SK-N-DZ (cell line): Measurements from ENCODE around the gene SPCS1.

Experiments used
- DNase-seq: peaks from one replicate; pipeline ENCODE4 v3.0.0-alpha.2; 2015; ENCODE audit warnings: low spot score
- small RNA-seq, 2 experiments: library from RNA; depleted of rRNA; stranded (forward); fragments of <200 nt; gene quantifications; one replicate each; pipeline ENCODE3, GENCODE V24; 2014

SPCS1 gene

GRCh38 chr3:52730681-52731080 is 24.8 kb downstream of the SPCS1 start:
- no peak for DNase-seq

DNA sequence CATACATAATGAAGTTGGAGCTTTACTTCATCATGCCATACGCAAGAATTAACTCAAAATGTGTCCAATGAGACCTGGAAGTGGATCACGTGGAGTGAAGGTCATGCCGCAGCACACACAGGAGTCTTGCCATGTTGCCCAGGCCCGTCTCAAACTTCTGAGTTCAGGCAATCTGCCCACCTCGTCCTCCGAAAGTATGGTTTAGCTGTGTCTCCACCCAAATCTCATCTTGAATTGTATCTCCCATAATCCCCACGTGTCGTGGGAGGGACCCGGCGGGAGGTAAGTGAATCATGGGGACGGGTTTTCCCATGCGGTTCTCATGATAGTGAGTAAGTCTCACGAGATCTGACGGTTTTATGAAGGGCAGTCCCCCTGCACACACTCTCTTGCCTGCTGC is 25.7 kb downstream of the SPCS1 start:
- no peak for DNase-seq

- no peak for DNase-seq
Measured at GRCh38 chr3:52733256-52733891, 27.5 kb downstream of the SPCS1 start.

DNA sequence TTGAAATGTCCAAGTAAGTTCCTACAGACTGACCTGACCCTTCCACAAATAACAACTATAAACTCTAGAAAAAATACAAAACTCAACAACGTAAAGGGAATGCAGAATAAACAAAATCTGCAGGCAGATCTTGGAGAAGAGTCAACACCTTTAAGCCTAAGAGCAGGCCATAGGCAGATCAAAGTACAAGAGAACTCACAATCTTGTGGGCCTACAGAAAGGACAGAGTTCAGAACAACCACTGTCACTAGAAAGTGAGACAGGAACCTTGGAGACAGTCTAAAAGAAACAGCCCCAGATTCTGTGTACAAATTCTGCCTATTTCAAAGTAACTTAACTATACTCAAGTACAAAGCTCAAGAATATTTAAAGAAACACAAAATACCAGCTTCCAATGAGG is 33.8 kb downstream of the SPCS1 start:
- DNase-seq = no peak

- peak; percentile 7 for DNase-seq
Measured at GRCh38 chr3:52742418-52743041, 36.6 kb downstream of the SPCS1 start.

- no peak for DNase-seq
Measured at GRCh38 chr3:52743152-52743551, 37.2 kb downstream of the SPCS1 start.

DNA sequence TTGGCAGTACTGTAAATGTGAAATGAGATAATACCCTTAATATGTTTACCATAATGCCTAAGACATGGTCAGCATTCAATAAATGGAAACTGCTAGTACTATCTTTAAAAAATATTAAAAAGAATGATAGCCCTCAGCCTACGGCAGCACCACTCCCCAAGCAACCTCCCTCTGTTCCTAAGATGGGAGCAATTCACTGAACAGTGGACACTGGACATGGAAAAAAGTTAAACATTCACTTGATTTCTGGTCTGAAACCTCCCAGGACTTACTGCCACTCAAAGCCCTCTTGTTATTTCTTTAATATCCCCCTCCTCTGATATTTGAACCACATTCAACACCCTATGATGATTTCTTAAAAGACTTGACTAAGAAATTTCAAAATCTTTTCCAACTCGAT is 37.8 kb downstream of the SPCS1 start:
- no peak for DNase-seq

GRCh38 chr3:52752045-52752660 is 46.2 kb downstream of the SPCS1 start:
- no peak for DNase-seq

DNA sequence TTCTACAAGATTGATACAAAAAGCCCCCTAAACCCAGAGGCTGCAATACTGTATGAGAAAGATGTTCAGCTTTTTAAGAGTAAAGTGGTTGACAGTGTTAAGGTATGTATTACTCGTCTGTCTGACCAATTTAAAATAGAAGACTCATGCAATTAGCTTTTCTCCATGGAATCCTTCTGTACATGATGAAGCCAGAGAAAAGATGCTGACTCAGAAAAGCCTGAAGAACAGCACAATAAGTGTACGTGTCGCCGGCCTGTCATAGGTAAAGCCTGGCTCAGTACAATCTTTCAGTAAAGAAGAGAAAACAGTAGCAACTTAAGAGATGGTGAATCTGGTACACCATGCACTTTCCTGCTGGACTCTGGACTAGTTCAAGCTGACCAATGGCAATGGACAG is 48.5 kb downstream of the SPCS1 start:
- no peak for DNase-seq

DNA sequence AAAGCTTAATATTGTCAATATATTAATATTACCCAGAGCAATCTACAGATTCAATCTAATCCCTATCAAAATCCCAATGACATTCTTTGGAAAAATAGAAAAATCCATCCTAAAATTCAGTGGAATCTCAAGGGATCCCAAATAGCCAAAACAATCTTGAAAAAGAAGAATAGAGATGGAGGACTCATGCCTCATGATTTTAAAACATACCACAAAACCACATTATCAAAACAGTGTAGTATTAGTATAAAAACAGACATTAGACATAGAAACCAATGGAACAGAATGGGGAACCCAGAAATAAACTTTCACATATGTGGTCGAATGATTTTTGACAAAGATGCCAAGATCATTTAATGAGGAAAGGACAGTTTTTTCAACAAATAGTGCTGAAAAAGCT is 50.2 kb downstream of the SPCS1 start:
- DNase-seq = no peak

Small RNAs within 50 kb of the gene (small RNA-seq; reads per million reads assigned to genes)
- gene AC006254.2 (0 reads per million in 2 experiments), gene RF00569 (371 to 7,135 reads per million in 2 experiments), gene RF01183 (0 reads per million in 2 experiments), gene SNORD19 (0.35 to 2.2 reads per million in 2 experiments), gene SNORD19B (0 reads per million in 2 experiments), gene SNORD69 (83.6 to 5,271 reads per million in 2 experiments)
